WTC11 (cell line): ENCODE data around the gene NUDT6. TPM values are rescaled to one million over a fixed set of nuclear protein-coding genes. Genes with fewer than 3 reads are reported as not detected.
"Not testable (repeated sequence)": the region's sequence is repeated elsewhere in the genome, so short reads cannot be mapped to it uniquely, and the experiment has no call there.

Source experiments
- ATAC-seq: fragments of 200-7000 bp; cut with Tn5 transposase; 2 replicates; pipeline ENCODE4 v1.10.0; 2021; ENCODE audit warnings: mild to moderate bottlenecking, moderate library complexity
- CTCF ChIA-PET: fragments of 300-600 bp; sonication (Branson Sonifier 250); formaldehyde crosslinking; loops from one replicate; lab custom pipeline; 2021; ENCODE audit warnings: antibody characterized with exemption; lab: Charles Lee
- POLR2A ChIA-PET: fragments of 350-600 bp; sonication (Branson Sonifier 250); formaldehyde crosslinking; loops from one replicate; lab custom pipeline; 2021; ENCODE audit warnings: antibody characterized with exemption; lab: Charles Lee
- DNase-seq: peaks from one replicate; pipeline ENCODE4 v3.0.0; 2021; ENCODE audit warnings: low spot score
- H3K27ac Mint-ChIP-seq: 2 replicates; pipeline ENCODE4 v1.8.0; 2021; ENCODE audit warnings: mixed read lengths
- H3K27me3 Mint-ChIP-seq: 2 replicates; pipeline ENCODE4 v1.8.0; 2021; ENCODE audit warnings: low read depth, mild to moderate bottlenecking, moderate library complexity, mixed read lengths
- H3K36me3 Mint-ChIP-seq: 2 replicates; pipeline ENCODE4 v1.8.0; 2021; ENCODE audit warnings: mixed read lengths
- H3K4me1 Mint-ChIP-seq: 2 replicates; pipeline ENCODE4 v1.8.0; 2022; ENCODE audit warnings: mixed read lengths
- H3K4me3 Mint-ChIP-seq: 2 replicates; pipeline ENCODE4 v1.8.0; 2021; ENCODE audit warnings: mild to moderate bottlenecking, moderate library complexity, mixed read lengths
- H3K9me3 Mint-ChIP-seq: 2 replicates; pipeline ENCODE4 v1.8.0; 2021; ENCODE audit warnings: mixed read lengths
- ATF6 ChIP-seq: sonication (generic); formaldehyde crosslinking; IDR thresholded peaks from 2 replicates; pipeline ENCODE4 v1.8.1; 2023; ENCODE audit warnings: mild to moderate bottlenecking, missing genetic modification reagents
- CDX4 ChIP-seq: fragments of 250-450 bp; sonication (Bioruptor Pico); IDR thresholded peaks from 2 replicates; pipeline ENCODE4 v1.9.0; 2021; ENCODE audit warnings: moderate library complexity, mild to moderate bottlenecking, inconsistent platforms, borderline replicate concordance
- E2F1 ChIP-seq: sonication (generic); formaldehyde crosslinking; IDR thresholded peaks from 2 replicates; pipeline ENCODE4 v1.8.0; 2022; ENCODE audit warnings: mild to moderate bottlenecking, missing genetic modification reagents
- E2F4 ChIP-seq: sonication (generic); formaldehyde crosslinking; IDR thresholded peaks from 2 replicates; pipeline ENCODE4 v1.8.1; 2022; ENCODE audit warnings: low read depth, mild to moderate bottlenecking, moderate library complexity, missing genetic modification reagents, borderline replicate concordance
- ELF4 ChIP-seq: sonication (generic); formaldehyde crosslinking; IDR thresholded peaks from 2 replicates; pipeline ENCODE4 v1.8.1; 2022; ENCODE audit warnings: low read depth, mild to moderate bottlenecking, moderate library complexity, missing genetic modification reagents
- ERG ChIP-seq: fragments of 250-450 bp; sonication (Bioruptor Pico); IDR thresholded peaks from 2 replicates; pipeline ENCODE4 v1.8.0; 2021; ENCODE audit warnings: mild to moderate bottlenecking
- FOXK1 ChIP-seq: sonication (generic); formaldehyde crosslinking; IDR thresholded peaks from 2 replicates; pipeline ENCODE4 v1.8.0; 2022; ENCODE audit warnings: mild to moderate bottlenecking, moderate library complexity, missing genetic modification reagents
- GABPB1 ChIP-seq: sonication (generic); formaldehyde crosslinking; IDR thresholded peaks from 2 replicates; pipeline ENCODE4 v1.8.1; 2023; ENCODE audit warnings: mild to moderate bottlenecking, missing genetic modification reagents
- NR1H2 ChIP-seq: sonication (generic); formaldehyde crosslinking; IDR thresholded peaks from 2 replicates; pipeline ENCODE4 v1.9.0; 2021; ENCODE audit warnings: mild to moderate bottlenecking, moderate library complexity, missing genetic modification reagents
- PREB ChIP-seq: sonication (generic); formaldehyde crosslinking; IDR thresholded peaks from 2 replicates; pipeline ENCODE4 v1.8.1; 2022; ENCODE audit warnings: mild to moderate bottlenecking, missing genetic modification reagents, moderate library complexity, borderline replicate concordance
- RORB ChIP-seq: fragments of 250-450 bp; sonication (Bioruptor Pico); IDR thresholded peaks from 2 replicates; pipeline ENCODE4 v1.9.0; 2021; ENCODE audit warnings: mild to moderate bottlenecking
- STAT6 ChIP-seq: sonication (generic); formaldehyde crosslinking; conservative IDR thresholded peaks from 2 replicates; pipeline ENCODE4 v1.8.1; 2023; ENCODE audit warnings: mild to moderate bottlenecking, low read depth, missing genetic modification reagents, moderate library complexity
- TP53 ChIP-seq: sonication (generic); formaldehyde crosslinking; IDR thresholded peaks from 2 replicates; pipeline ENCODE4 v1.8.1; 2023; ENCODE audit warnings: mild to moderate bottlenecking, missing genetic modification reagents
- ZBTB21 ChIP-seq: sonication (generic); formaldehyde crosslinking; IDR thresholded peaks from 2 replicates; pipeline ENCODE4 v1.8.1; 2023; ENCODE audit warnings: mild to moderate bottlenecking, missing genetic modification reagents, borderline replicate concordance
- ZNF138 ChIP-seq: sonication (generic); formaldehyde crosslinking; conservative IDR thresholded peaks from 2 replicates; pipeline ENCODE4 v1.8.1; 2022; ENCODE audit warnings: mild to moderate bottlenecking, moderate library complexity, missing genetic modification reagents
- ZNF232 ChIP-seq: sonication (generic); formaldehyde crosslinking; IDR thresholded peaks from 2 replicates; pipeline ENCODE4 v1.8.0; 2022; ENCODE audit warnings: mild to moderate bottlenecking, missing genetic modification reagents
- total RNA-seq: library from RNA; stranded (reverse); gene quantifications from 3 replicates; pipeline ENCODE4 v1.2.3, GENCODE V29; 2021

Gene NUDT6
- total RNA-seq, 1 experiment from 2014 or later = 8.4 TPM

GRCh38 chr4:122948671-122949070 lies 26.3 kb upstream of the NUDT6 start:
- Mint-ChIP-seq H3K27me3 (no peaks in the 10 kb centered on the region), H3K4me3 (no peak overlapping the region), H3K9me3 (peaks cover 19% of the 10 kb centered on the region), H3K4me1 (no peaks in the 10 kb centered on the region), H3K27ac (no peak overlapping the region), H3K36me3 (peaks cover 63% of the 10 kb centered on the region)
- CTCF ChIA-PET = no interaction called here
- POLR2A ChIA-PET = no interaction called here
- no peak for TF ChIP-seq PREB (CRISPR knock-in tag)
- TF ChIP-seq ZNF138 (CRISPR knock-in tag) = no peak
- TF ChIP-seq E2F4 = no peak
- TF ChIP-seq RORB (CRISPR knock-in tag) = no peak
- TF ChIP-seq GABPB1 (CRISPR knock-in tag) = no peak
- no peak for TF ChIP-seq CDX4 (CRISPR knock-in tag)
- no peak for TF ChIP-seq ELF4 (CRISPR knock-in tag)
- TF ChIP-seq ATF6 (CRISPR knock-in tag) = no peak
- TF ChIP-seq E2F1 (CRISPR knock-in tag) = no peak
- TF ChIP-seq NR1H2 (CRISPR knock-in tag) = no peak
- TF ChIP-seq STAT6 (CRISPR knock-in tag) = no peak
- no peak for TF ChIP-seq TP53 (CRISPR knock-in tag)
- ATAC-seq = no peak
- DNase-seq = no peak

GRCh38 chr4:122946142-122946541 lies 23.7 kb upstream of the NUDT6 start:
- no peak overlapping the region for H3K4me3 Mint-ChIP-seq
- TF ChIP-seq FOXK1 (CRISPR knock-in tag) = no peak
- TF ChIP-seq ZBTB21 = no peak
- no peak for TF ChIP-seq ERG (CRISPR knock-in tag)
- TF ChIP-seq ZNF232 (CRISPR knock-in tag) = no peak
- TF ChIP-seq, all 79 proteins: peak for 0
- H3K4me1 Mint-ChIP-seq = no peaks in the 10 kb centered on the region

GRCh38 chr4:122945136-122945535 lies 22.7 kb upstream of the NUDT6 start:
- DNase-seq, ATAC-seq, H3K4me1 Mint-ChIP-seq, H3K27me3 Mint-ChIP-seq, H3K4me3 Mint-ChIP-seq, POLR2A ChIA-PET, H3K27ac Mint-ChIP-seq, CTCF ChIA-PET: not testable (repeated sequence)
- peaks cover 23% of the 10 kb centered on the region for H3K9me3 Mint-ChIP-seq
- peaks cover 62% of the 10 kb centered on the region for H3K36me3 Mint-ChIP-seq

More at GRCh38 chr4:122946142-122946541, 23.7 kb upstream of the NUDT6 start:
- Mint-ChIP-seq H3K27me3 (no peaks in the 10 kb centered on the region), H3K36me3 (peaks cover 65% of the 10 kb centered on the region), H3K9me3 (peaks cover 23% of the 10 kb centered on the region), H3K27ac (no peak overlapping the region)
- ChIA-PET CTCF (no interaction called here), POLR2A (no interaction called here)
- no peak for DNase-seq
- no peak for ATAC-seq
